RWPE1 (cell line): ENCODE data around the gene PRR12.

ENCODE experiments used
- CTCF ChIA-PET: fragments of 350-600 bp; sonication (Branson Sonifier 250); formaldehyde crosslinking; extraction: SDS; loops from one replicate; lab custom pipeline; 2021; lab: Yijun Ruan, JAX
- POLR2A ChIA-PET: fragments of 400-600 bp; formaldehyde crosslinking; extraction: SDS; loops from one replicate; lab custom pipeline; 2020; ENCODE audit warnings: antibody characterized with exemption; ENCODE audit not compliant: low non-redundant PET; lab: Yijun Ruan, JAX
- DNase-seq: peaks from one replicate; pipeline ENCODE4 v3.0.0; 2012; ENCODE audit warnings: low spot score
- H3K27ac ChIP-seq: fragments of 450-650 bp; 2 replicates; pipeline ENCODE4 v1.5.1; 2017
- TF ChIP-seq, protein P1 (sequence below): fragments of 450-650 bp; conservative IDR thresholded peaks from 2 replicates; pipeline ENCODE4 v1.5.1; 2017; ENCODE audit warnings: low read depth, mild to moderate bottlenecking

PRR12 gene

DNA sequence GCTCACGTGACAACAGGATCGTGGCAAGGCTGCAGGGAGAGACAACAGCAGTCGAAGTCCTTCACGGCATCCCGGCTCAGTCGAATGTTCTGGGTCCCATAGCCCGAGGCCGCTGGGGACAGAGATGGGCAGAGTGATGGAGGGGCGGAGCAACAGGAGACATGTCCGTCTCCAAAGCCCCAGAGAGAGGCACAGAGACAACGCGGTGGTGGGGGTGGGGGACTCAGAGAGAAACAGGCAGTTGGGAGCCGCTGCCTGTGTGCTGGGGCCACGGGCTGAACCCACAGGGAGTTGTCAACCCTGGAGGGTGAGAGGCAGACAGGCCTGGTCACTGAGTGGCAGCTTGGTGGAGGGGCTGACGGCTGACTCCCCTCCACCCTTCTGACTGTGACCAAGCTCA lies 31.1 kb upstream of the PRR12 start:
- ChIA-PET POLR2A (no interaction called here), CTCF (interaction anchor here (3.0 kb wide), 1 partner anchor 13 kb away, joined by 9 read pairs; no protein-coding TSS in a partner anchor)
- DNase-seq: no peak
- H3K27ac ChIP-seq: peak overlapping the region; percentile 12; the same call in 1 of the 2 replicates
- TF ChIP-seq, protein P1, sequence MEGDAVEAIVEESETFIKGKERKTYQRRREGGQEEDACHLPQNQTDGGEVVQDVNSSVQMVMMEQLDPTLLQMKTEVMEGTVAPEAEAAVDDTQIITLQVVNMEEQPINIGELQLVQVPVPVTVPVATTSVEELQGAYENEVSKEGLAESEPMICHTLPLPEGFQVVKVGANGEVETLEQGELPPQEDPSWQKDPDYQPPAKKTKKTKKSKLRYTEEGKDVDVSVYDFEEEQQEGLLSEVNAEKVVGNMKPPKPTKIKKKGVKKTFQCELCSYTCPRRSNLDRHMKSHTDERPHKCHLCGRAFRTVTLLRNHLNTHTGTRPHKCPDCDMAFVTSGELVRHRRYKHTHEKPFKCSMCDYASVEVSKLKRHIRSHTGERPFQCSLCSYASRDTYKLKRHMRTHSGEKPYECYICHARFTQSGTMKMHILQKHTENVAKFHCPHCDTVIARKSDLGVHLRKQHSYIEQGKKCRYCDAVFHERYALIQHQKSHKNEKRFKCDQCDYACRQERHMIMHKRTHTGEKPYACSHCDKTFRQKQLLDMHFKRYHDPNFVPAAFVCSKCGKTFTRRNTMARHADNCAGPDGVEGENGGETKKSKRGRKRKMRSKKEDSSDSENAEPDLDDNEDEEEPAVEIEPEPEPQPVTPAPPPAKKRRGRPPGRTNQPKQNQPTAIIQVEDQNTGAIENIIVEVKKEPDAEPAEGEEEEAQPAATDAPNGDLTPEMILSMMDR: no peak

- TF ChIP-seq, protein P1: no peak
- CTCF ChIA-PET: interaction anchor here (0.8 to 3.0 kb wide), 3 partner anchors 10 to 26 kb away, joined by 3 to 9 read pairs (median 4); no protein-coding TSS in a partner anchor
- no peak for DNase-seq
- no peak overlapping the region; the same call in 1 of the 2 replicates for H3K27ac ChIP-seq
- POLR2A ChIA-PET: no interaction called here
Measured at GRCh38 chr19:49560358-49560900, 30.6 kb upstream of the PRR12 start.

DNA sequence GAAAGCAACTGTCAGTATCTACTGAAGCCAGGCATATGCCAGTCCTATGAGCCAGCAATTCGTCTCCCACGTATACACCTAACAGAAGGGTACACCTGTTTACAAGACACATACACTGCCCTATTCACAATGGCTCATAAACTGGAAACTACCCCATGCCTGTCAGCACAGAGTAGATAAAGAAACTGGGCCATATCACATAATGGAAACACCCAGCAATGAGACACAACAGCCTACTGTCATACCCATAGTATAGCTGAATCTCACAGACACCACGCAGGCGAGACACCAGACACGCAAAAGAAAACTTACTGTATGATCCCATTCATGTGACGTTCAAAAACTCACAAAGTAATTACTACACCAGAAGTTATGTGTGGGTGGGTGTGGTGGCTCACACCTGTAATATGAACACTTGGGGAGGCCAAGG lies 26.4 kb upstream of the PRR12 start:
- H3K27ac ChIP-seq: peak overlapping the region; percentile 51

DNA sequence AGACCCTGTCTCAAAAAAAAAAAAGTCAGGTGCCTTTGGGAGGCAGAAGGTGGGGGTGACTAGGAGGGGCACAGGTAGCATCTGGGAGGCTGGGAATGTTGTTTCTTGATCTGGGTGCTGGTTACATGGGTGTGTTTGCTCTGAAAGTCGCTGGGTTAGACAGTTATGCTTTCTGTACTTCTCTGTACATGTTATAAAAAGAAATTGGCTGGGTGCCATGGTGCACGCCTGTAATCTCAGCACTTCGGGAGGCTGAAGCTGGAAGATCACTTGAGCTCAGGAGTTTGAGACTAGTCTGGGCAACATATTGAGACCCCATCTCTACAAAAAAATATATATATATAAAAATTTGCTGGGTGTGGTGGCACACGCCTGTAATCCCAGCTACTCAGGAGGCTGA lies 25.7 kb upstream of the PRR12 start:
- ChIA-PET POLR2A (no interaction called here), CTCF (no interaction called here)
- DNase-seq: no peak
- peak overlapping the region; percentile 51 for H3K27ac ChIP-seq
- TF ChIP-seq, protein P1: no peak

More for the DNA sequence above, 26.4 kb upstream of the PRR12 start:
- no peak for DNase-seq
- ChIA-PET POLR2A (no interaction called here), CTCF (no interaction called here)
- TF ChIP-seq, protein P1: no peak

DNA sequence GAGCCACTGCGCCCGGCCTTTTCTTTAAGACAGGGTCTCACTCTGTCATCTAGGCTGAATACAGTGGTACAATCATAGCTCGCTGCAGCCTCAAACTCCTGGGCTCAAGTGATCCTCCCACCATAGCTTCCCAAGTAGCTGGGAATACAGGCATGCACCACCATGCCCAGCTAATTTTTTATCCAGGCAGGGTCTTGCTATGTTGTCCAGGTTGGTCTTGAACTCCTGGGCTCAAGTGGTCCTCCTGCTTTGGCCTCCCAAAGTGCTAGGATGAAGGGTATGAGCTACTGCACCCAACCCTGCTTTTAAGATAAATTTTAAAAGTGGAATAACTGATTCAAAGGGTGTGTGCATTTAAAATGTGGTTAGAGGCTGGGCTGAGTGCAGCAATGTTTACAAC lies 24.7 kb upstream of the PRR12 start:
- no peak for DNase-seq
- no peak overlapping the region for H3K27ac ChIP-seq
- POLR2A ChIA-PET: no interaction called here
- CTCF ChIA-PET: no interaction called here
- TF ChIP-seq, protein P1: no peak

GRCh38 chr19:49567861-49568441 lies 23.0 kb upstream of the PRR12 start:
- ChIA-PET CTCF (no interaction called here), POLR2A (no interaction called here)
- no peak for DNase-seq
- TF ChIP-seq, protein P1: no peak
- peak overlapping the region; percentile 44 for H3K27ac ChIP-seq
